Stimulated activated naive CD8-positive, alpha-beta T cell treated with anti-CD3 and anti-CD28 coated beads, Interleukin-15, amount 100 ng/mL, for 72 hours (primary cell): ENCODE results near the gene UBE2L5.

Source experiments
- ATAC-seq: fragments of 150-1000 bp; cut with Tn5 transposase; 2 replicates; pipeline ENCODE4 v1.10.0; 2021; ENCODE audit warnings: mild to moderate bottlenecking, moderate library complexity
- DNase-seq, 2 donors: peaks; one replicate each; pipeline ENCODE4 v3.0.0; 2021 to 2022
- H3K27ac Mint-ChIP-seq, 2 donors: one replicate each; pipeline ENCODE4 v1.8.0; 2022; ENCODE audit warnings: mild to moderate bottlenecking in 2 of 2, mixed read lengths in 2 of 2, moderate library complexity in 2 of 2
- H3K27me3 Mint-ChIP-seq: one replicate; pipeline ENCODE4 v1.8.0; 2022; ENCODE audit warnings: mixed read lengths
- H3K4me1 Mint-ChIP-seq: one replicate; pipeline ENCODE4 v1.8.0; 2022; ENCODE audit warnings: mild to moderate bottlenecking, mixed read lengths
- H3K4me3 Mint-ChIP-seq, 2 donors: one replicate each; pipeline ENCODE4 v1.8.0; 2022; ENCODE audit warnings: mild to moderate bottlenecking in 2 of 2, mixed read lengths in 2 of 2, moderate library complexity in 1 of 2
- H3K9me3 Mint-ChIP-seq, 2 donors: one replicate each; pipeline ENCODE4 v1.8.0; 2022; ENCODE audit warnings: mixed read lengths in 2 of 2

The UBE2L5 gene

GRCh38 chr13:30396434-30397075, 25.7 kb upstream of the UBE2L5 start:
- Mint-ChIP-seq H3K27me3 (no peaks in the 10 kb centered on the region), H3K4me3 (peak overlapping the region in 1 of 2 donors; percentile 41), H3K9me3 (no peaks in the 10 kb centered on the region), H3K4me1 (peaks cover 55% of the 10 kb centered on the region), H3K27ac (peak overlapping the region in 1 of 2 donors; percentile 49)
- ATAC-seq = peak; percentile 71
- peak in 1 of 2 donors; percentile 19 for DNase-seq

- no peaks in the 10 kb centered on the region for H3K27me3 Mint-ChIP-seq
- H3K9me3 Mint-ChIP-seq = no peaks in the 10 kb centered on the region
- DNase-seq (no peak), ATAC-seq (no peak)
- H3K4me3 Mint-ChIP-seq = no peak overlapping the region
- H3K4me1 Mint-ChIP-seq = peaks cover 34% of the 10 kb centered on the region
- H3K27ac Mint-ChIP-seq = no peak overlapping the region
Measured at GRCh38 chr13:30398601-30399072, 23.7 kb upstream of the UBE2L5 start.

GRCh38 chr13:30400376-30400775, 21.9 kb upstream of the UBE2L5 start:
- peaks cover 17% of the 10 kb centered on the region for H3K4me1 Mint-ChIP-seq
- no peaks in the 10 kb centered on the region for H3K9me3 Mint-ChIP-seq
- no peaks in the 10 kb centered on the region for H3K27me3 Mint-ChIP-seq
- no peak for ATAC-seq
- H3K4me3 Mint-ChIP-seq = no peak overlapping the region
- H3K27ac Mint-ChIP-seq = no peak overlapping the region
- no peak for DNase-seq

GRCh38 chr13:30401347-30401746, 20.9 kb upstream of the UBE2L5 start:
- Mint-ChIP-seq H3K4me3 (no peak overlapping the region), H3K4me1 (peaks cover 9% of the 10 kb centered on the region), H3K9me3 (no peaks in the 10 kb centered on the region), H3K27me3 (no peaks in the 10 kb centered on the region), H3K27ac (no peak overlapping the region)
- no peak for DNase-seq
- no peak for ATAC-seq

- no peaks in the 10 kb centered on the region for H3K9me3 Mint-ChIP-seq
- no peak for ATAC-seq
- DNase-seq = no peak
- H3K27me3 Mint-ChIP-seq = no peaks in the 10 kb centered on the region
- H3K4me1 Mint-ChIP-seq = peaks cover 19% of the 10 kb centered on the region
- H3K4me3 Mint-ChIP-seq = no peak overlapping the region
- H3K27ac Mint-ChIP-seq = no peak overlapping the region
Measured at GRCh38 chr13:30403456-30403855, 18.8 kb upstream of the UBE2L5 start.

- H3K9me3 Mint-ChIP-seq = no peaks in the 10 kb centered on the region
- peaks cover 24% of the 10 kb centered on the region for H3K4me1 Mint-ChIP-seq
- no peak for ATAC-seq
- H3K4me3 Mint-ChIP-seq = no peak overlapping the region
- no peak for DNase-seq
- no peak overlapping the region for H3K27ac Mint-ChIP-seq
- no peaks in the 10 kb centered on the region for H3K27me3 Mint-ChIP-seq
Measured at GRCh38 chr13:30404207-30404606, 18.1 kb upstream of the UBE2L5 start.

- no peak for ATAC-seq
- H3K4me3 Mint-ChIP-seq = no peak overlapping the region
Measured at GRCh38 chr13:30406779-30407416, 15.4 kb upstream of the UBE2L5 start.

GRCh38 chr13:30408319-30409101, 13.8 kb upstream of the UBE2L5 start:
- Mint-ChIP-seq H3K4me1 (peaks cover 37% of the 10 kb centered on the region), H3K9me3 (no peaks in the 10 kb centered on the region), H3K27ac (peak overlapping the region; percentile 83 to 88), H3K27me3 (no peaks in the 10 kb centered on the region), H3K4me3 (peak overlapping the region; percentile 74 to 78)
- DNase-seq (peak; percentile 89 to 94), ATAC-seq (peak; percentile 97)

More at GRCh38 chr13:30406779-30407416, 15.4 kb upstream of the UBE2L5 start:
- Mint-ChIP-seq H3K9me3 (no peaks in the 10 kb centered on the region), H3K4me1 (peaks cover 32% of the 10 kb centered on the region), H3K27ac (peak overlapping the region; percentile 8 to 83), H3K27me3 (no peaks in the 10 kb centered on the region)
- no peak for DNase-seq

- Mint-ChIP-seq H3K27me3 (no peaks in the 10 kb centered on the region), H3K27ac (no peak overlapping the region), H3K9me3 (no peaks in the 10 kb centered on the region), H3K4me3 (no peak overlapping the region), H3K4me1 (peaks cover 39% of the 10 kb centered on the region)
- ATAC-seq = no peak
- DNase-seq = no peak
Measured at GRCh38 chr13:30409886-30410704, 12.2 kb upstream of the UBE2L5 start.

- DNase-seq (no peak), ATAC-seq (no peak)
- H3K27me3 Mint-ChIP-seq = no peaks in the 10 kb centered on the region
- H3K4me1 Mint-ChIP-seq = peaks cover 45% of the 10 kb centered on the region
- H3K9me3 Mint-ChIP-seq = no peaks in the 10 kb centered on the region
- H3K4me3 Mint-ChIP-seq = no peak overlapping the region
- H3K27ac Mint-ChIP-seq = no peak overlapping the region
Measured at GRCh38 chr13:30410705-30411125, 11.6 kb upstream of the UBE2L5 start.

- H3K4me1 Mint-ChIP-seq = peaks cover 38% of the 10 kb centered on the region
- H3K4me3 Mint-ChIP-seq = no peak overlapping the region
- ATAC-seq (no peak), DNase-seq (no peak)
- H3K27me3 Mint-ChIP-seq = no peaks in the 10 kb centered on the region
- no peaks in the 10 kb centered on the region for H3K9me3 Mint-ChIP-seq
- H3K27ac Mint-ChIP-seq = peak overlapping the region in 1 of 2 donors; percentile 29
Measured at GRCh38 chr13:30412346-30412745, 9.9 kb upstream of the UBE2L5 start.

GRCh38 chr13:30413842-30414241, 8.5 kb upstream of the UBE2L5 start:
- H3K4me3 Mint-ChIP-seq = no peak overlapping the region
- no peak for ATAC-seq
- no peaks in the 10 kb centered on the region for H3K9me3 Mint-ChIP-seq
- H3K27me3 Mint-ChIP-seq = no peaks in the 10 kb centered on the region
- DNase-seq = no peak
- peaks cover 26% of the 10 kb centered on the region for H3K4me1 Mint-ChIP-seq
- no peak overlapping the region for H3K27ac Mint-ChIP-seq

- no peaks in the 10 kb centered on the region for H3K27me3 Mint-ChIP-seq
- H3K27ac Mint-ChIP-seq = peak overlapping the region in 1 of 2 donors; percentile 10
- H3K4me1 Mint-ChIP-seq = peaks cover 18% of the 10 kb centered on the region
- DNase-seq = no peak
- no peak for ATAC-seq
- H3K4me3 Mint-ChIP-seq = no peak overlapping the region
- no peaks in the 10 kb centered on the region for H3K9me3 Mint-ChIP-seq
Measured at GRCh38 chr13:30415430-30416030, 6.8 kb upstream of the UBE2L5 start.

- Mint-ChIP-seq H3K9me3 (no peaks in the 10 kb centered on the region), H3K27me3 (no peaks in the 10 kb centered on the region), H3K4me3 (no peak overlapping the region), H3K4me1 (peaks cover 27% of the 10 kb centered on the region), H3K27ac (no peak overlapping the region)
- no peak for DNase-seq
- ATAC-seq = no peak
Measured at GRCh38 chr13:30416471-30416870, 5.8 kb upstream of the UBE2L5 start.
